ENCODE measurements around the gene FREM2. TPM values are rescaled to one million over a fixed set of nuclear protein-coding genes. Genes with fewer than 3 reads are reported as not detected.

Gene FREM2
- total and polyA plus RNA-seq, 2 experiments from 2014 or later = 2.4 to 29.8 TPM

DNA sequence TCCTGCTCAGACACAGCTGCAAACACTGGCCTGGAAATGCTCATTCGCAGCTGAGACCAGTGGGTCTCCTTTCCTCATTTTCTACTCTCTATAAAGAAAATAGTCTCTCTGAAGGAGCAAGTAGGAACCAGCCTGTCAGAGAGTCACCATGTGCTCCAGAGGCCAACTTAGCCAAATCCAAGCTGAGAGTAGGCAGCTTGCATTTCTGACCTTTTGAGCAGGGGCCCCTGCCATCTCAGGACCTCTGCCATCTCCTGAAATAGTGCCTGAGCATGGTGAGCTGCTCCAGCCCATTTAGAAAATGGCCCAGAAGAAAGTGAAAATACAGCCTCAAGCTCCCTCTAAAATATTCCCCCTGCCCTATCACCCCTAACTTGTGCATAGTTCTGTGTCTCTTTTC is 208.2 kb downstream of the FREM2 start:
- peaks cover 6% of the 10 kb centered on the region for H3K27me3 Mint-ChIP-seq (ENCODE audit: insufficient read depth, low read depth, poor library complexity)
- no peak overlapping the region for H3K4me3 ChIP-seq
- H3K4me1 ChIP-seq (ENCODE audit: insufficient read depth) = no peaks in the 10 kb centered on the region
- H3K9me3 Mint-ChIP-seq = peaks cover 25% of the 10 kb centered on the region
- H3K4me3 Mint-ChIP-seq = no peak overlapping the region
- H3K79me2 ChIP-seq (replicated peaks; ENCODE audit: insufficient read depth) = no peaks in the 10 kb centered on the region
- no peak overlapping the region for H3K27ac Mint-ChIP-seq
- H3K4me2 ChIP-seq = no peak overlapping the region
- H3K9me2 ChIP-seq (ENCODE audit: insufficient read depth) = peaks cover 16% of the 10 kb centered on the region
- no peaks in the 10 kb centered on the region for H4K20me1 ChIP-seq (replicated peaks; ENCODE audit: insufficient read depth)
- TF ChIP-seq, protein P1, sequence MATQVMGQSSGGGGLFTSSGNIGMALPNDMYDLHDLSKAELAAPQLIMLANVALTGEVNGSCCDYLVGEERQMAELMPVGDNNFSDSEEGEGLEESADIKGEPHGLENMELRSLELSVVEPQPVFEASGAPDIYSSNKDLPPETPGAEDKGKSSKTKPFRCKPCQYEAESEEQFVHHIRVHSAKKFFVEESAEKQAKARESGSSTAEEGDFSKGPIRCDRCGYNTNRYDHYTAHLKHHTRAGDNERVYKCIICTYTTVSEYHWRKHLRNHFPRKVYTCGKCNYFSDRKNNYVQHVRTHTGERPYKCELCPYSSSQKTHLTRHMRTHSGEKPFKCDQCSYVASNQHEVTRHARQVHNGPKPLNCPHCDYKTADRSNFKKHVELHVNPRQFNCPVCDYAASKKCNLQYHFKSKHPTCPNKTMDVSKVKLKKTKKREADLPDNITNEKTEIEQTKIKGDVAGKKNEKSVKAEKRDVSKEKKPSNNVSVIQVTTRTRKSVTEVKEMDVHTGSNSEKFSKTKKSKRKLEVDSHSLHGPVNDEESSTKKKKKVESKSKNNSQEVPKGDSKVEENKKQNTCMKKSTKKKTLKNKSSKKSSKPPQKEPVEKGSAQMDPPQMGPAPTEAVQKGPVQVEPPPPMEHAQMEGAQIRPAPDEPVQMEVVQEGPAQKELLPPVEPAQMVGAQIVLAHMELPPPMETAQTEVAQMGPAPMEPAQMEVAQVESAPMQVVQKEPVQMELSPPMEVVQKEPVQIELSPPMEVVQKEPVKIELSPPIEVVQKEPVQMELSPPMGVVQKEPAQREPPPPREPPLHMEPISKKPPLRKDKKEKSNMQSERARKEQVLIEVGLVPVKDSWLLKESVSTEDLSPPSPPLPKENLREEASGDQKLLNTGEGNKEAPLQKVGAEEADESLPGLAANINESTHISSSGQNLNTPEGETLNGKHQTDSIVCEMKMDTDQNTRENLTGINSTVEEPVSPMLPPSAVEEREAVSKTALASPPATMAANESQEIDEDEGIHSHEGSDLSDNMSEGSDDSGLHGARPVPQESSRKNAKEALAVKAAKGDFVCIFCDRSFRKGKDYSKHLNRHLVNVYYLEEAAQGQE (IDR thresholded peaks at IDR 0.05; ENCODE audit: unreplicated experiment) = no peak
- DNase-seq (ENCODE audit: low spot score) = no peak
- no peaks in the 10 kb centered on the region for H3K36me3 ChIP-seq (ENCODE audit: insufficient read depth)
- H2AFZ ChIP-seq = no peak overlapping the region
- no peaks in the 10 kb centered on the region for H3K4me1 Mint-ChIP-seq
- H3K27me3 ChIP-seq (ENCODE audit: insufficient read depth) = no peaks in the 10 kb centered on the region
- H3K27ac ChIP-seq (ENCODE audit: low read depth) = no peak overlapping the region
- peaks cover 4% of the 10 kb centered on the region; the same call in 2 of the 3 replicates for H3K36me3 Mint-ChIP-seq (ENCODE audit: low read depth)
- ATAC-seq = no peak
- H3F3A ChIP-seq (replicated peaks; ENCODE audit: low read depth) = no peaks in the 10 kb centered on the region

DNA sequence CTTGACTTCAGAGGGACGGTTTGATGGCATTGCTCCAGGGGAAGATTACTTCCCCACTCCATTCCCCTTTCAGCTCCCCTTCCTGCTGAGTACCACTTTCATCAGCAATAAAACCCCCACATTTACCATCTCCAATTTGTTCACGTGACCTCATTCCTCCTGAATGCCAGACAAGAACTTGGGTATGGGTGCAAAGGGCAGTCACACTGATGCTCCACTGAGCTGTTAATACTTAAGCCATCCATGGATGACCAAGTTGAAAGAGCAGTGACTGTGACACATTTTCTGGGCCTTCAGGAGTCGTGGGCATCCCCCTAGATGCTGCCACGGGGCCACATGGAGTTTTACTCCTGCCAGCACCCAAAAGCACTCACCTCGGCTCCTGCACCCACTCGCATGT is 210.6 kb downstream of the FREM2 start:
- Histone ChIP-seq H3F3A (replicated peaks; ENCODE audit: low read depth) (no peaks in the 10 kb centered on the region), H3K79me2 (replicated peaks; ENCODE audit: insufficient read depth) (no peaks in the 10 kb centered on the region), H3K4me1 (ENCODE audit: insufficient read depth) (no peaks in the 10 kb centered on the region), H4K20me1 (replicated peaks; ENCODE audit: insufficient read depth) (no peaks in the 10 kb centered on the region), H3K4me3 (no peak overlapping the region), H3K27me3 (ENCODE audit: insufficient read depth) (no peaks in the 10 kb centered on the region), H3K36me3 (ENCODE audit: insufficient read depth) (no peaks in the 10 kb centered on the region), H3K9me2 (ENCODE audit: insufficient read depth) (peaks cover 8% of the 10 kb centered on the region), H3K4me2 (no peak overlapping the region), H2AFZ (no peak overlapping the region), H3K27ac (ENCODE audit: low read depth) (no peak overlapping the region)
- peaks cover 9% of the 10 kb centered on the region; the same call in 2 of the 3 replicates for H3K9me3 Mint-ChIP-seq
- ATAC-seq (no peak), DNase-seq (ENCODE audit: low spot score) (no peak)
- no peaks in the 10 kb centered on the region for H3K4me1 Mint-ChIP-seq
- peaks cover 6% of the 10 kb centered on the region for H3K27me3 Mint-ChIP-seq (ENCODE audit: insufficient read depth, low read depth, poor library complexity)
- H3K4me3 Mint-ChIP-seq = no peak overlapping the region
- H3K27ac Mint-ChIP-seq = no peak overlapping the region
- peaks cover 4% of the 10 kb centered on the region; the same call in 2 of the 3 replicates for H3K36me3 Mint-ChIP-seq (ENCODE audit: low read depth)
- TF ChIP-seq JUNB (IDR thresholded peaks at IDR 0.05; ENCODE audit: unreplicated experiment) = no peak
- TF ChIP-seq, protein P2, sequence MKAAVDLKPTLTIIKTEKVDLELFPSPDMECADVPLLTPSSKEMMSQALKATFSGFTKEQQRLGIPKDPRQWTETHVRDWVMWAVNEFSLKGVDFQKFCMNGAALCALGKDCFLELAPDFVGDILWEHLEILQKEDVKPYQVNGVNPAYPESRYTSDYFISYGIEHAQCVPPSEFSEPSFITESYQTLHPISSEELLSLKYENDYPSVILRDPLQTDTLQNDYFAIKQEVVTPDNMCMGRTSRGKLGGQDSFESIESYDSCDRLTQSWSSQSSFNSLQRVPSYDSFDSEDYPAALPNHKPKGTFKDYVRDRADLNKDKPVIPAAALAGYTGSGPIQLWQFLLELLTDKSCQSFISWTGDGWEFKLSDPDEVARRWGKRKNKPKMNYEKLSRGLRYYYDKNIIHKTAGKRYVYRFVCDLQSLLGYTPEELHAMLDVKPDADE (IDR thresholded peaks at IDR 0.05) = no peak
- TF ChIP-seq EZH2phosphoT487 (IDR thresholded peaks at IDR 0.05; ENCODE audit: unreplicated experiment) = no peak
- no peak for TF ChIP-seq ZNF114 (CRISPR knock-in tag; IDR thresholded peaks at IDR 0.05)
- TF ChIP-seq, protein P1 (IDR thresholded peaks at IDR 0.05; ENCODE audit: unreplicated experiment) = no peak
- no peak for TF ChIP-seq POLR2AphosphoS5 (IDR thresholded peaks at IDR 0.05; ENCODE audit: low read depth)
- TF ChIP-seq, protein P3, sequence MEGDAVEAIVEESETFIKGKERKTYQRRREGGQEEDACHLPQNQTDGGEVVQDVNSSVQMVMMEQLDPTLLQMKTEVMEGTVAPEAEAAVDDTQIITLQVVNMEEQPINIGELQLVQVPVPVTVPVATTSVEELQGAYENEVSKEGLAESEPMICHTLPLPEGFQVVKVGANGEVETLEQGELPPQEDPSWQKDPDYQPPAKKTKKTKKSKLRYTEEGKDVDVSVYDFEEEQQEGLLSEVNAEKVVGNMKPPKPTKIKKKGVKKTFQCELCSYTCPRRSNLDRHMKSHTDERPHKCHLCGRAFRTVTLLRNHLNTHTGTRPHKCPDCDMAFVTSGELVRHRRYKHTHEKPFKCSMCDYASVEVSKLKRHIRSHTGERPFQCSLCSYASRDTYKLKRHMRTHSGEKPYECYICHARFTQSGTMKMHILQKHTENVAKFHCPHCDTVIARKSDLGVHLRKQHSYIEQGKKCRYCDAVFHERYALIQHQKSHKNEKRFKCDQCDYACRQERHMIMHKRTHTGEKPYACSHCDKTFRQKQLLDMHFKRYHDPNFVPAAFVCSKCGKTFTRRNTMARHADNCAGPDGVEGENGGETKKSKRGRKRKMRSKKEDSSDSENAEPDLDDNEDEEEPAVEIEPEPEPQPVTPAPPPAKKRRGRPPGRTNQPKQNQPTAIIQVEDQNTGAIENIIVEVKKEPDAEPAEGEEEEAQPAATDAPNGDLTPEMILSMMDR (conservative IDR thresholded peaks at IDR 0.05; ENCODE audit: low read depth in 2 of 2) = no peak
- TF ChIP-seq CREB1 (CRISPR knock-in tag; IDR thresholded peaks at IDR 0.05; ENCODE audit: low read depth) = no peak

All from GM23338 (cell line).